ENCODE measurements around the gene DNM3. TPM values are rescaled to one million over a fixed set of nuclear protein-coding genes. Genes with fewer than 3 reads are reported as not detected.
A peak's percentile ranks its signal among the peaks of the same experiment; 100 is the strongest.

The DNM3 gene
- total RNA-seq, 1 donor from 2014 or later: 1.1 TPM

GRCh38 chr1:172398970-172399755 is 557.9 kb downstream of the DNM3 start:
- H3K4me3 ChIP-seq: no peak overlapping the region
- H2AFZ ChIP-seq (replicated peaks): peak overlapping the region; percentile 88
- peak; percentile 72 for TF ChIP-seq CTCF (IDR thresholded peaks at IDR 0.05)
- TF ChIP-seq EZH2phosphoT487 (IDR thresholded peaks at IDR 0.05): no peak
- no peaks in the 10 kb centered on the region for H3K9me3 ChIP-seq (ENCODE audit: low read depth)
- Mint-ChIP-seq H3K27ac (no peak overlapping the region), H3K4me3 (no peak overlapping the region), H3K36me3 (no peaks in the 10 kb centered on the region), H3K9me3 (no peaks in the 10 kb centered on the region), H3K4me1 (peaks cover 8% of the 10 kb centered on the region), H3K27me3 (ENCODE audit: insufficient read depth, low read depth) (no peaks in the 10 kb centered on the region)
- H3K4me1 ChIP-seq: peaks cover 3% of the 10 kb centered on the region
- H3K27ac ChIP-seq: no peak overlapping the region
- H3K27me3 ChIP-seq: no peaks in the 10 kb centered on the region
- no peaks in the 10 kb centered on the region for H4K20me1 ChIP-seq (ENCODE audit: low read depth)
- H3K9ac ChIP-seq: no peak overlapping the region
- no peaks in the 10 kb centered on the region for H3K36me3 ChIP-seq
- H3K79me2 ChIP-seq (ENCODE audit: low read depth): no peaks in the 10 kb centered on the region
- no peaks in the 10 kb centered on the region for H3F3A ChIP-seq (ENCODE audit: low read depth)
- DNase-seq (ENCODE audit: low spot score): peak; percentile 5
- H3K4me2 ChIP-seq: no peak overlapping the region

- no peak overlapping the region for H3K4me3 Mint-ChIP-seq
- Histone ChIP-seq H3K4me1 (no peaks in the 10 kb centered on the region), H3K4me2 (no peak overlapping the region), H3K36me3 (no peaks in the 10 kb centered on the region), H3K9ac (no peak overlapping the region), H4K20me1 (ENCODE audit: low read depth) (no peaks in the 10 kb centered on the region), H3K9me3 (ENCODE audit: low read depth) (no peaks in the 10 kb centered on the region), H3K79me2 (ENCODE audit: low read depth) (no peaks in the 10 kb centered on the region), H3K27ac (no peak overlapping the region), H3K4me3 (no peak overlapping the region), H2AFZ (replicated peaks) (peak overlapping the region; percentile 47), H3F3A (ENCODE audit: low read depth) (no peaks in the 10 kb centered on the region), H3K27me3 (no peaks in the 10 kb centered on the region)
- TF ChIP-seq EZH2phosphoT487 (IDR thresholded peaks at IDR 0.05): no peak
- no peak for TF ChIP-seq CTCF (IDR thresholded peaks at IDR 0.05)
- no peak for TF ChIP-seq EZH2 (IDR thresholded peaks at IDR 0.05)
- H3K36me3 Mint-ChIP-seq: no peaks in the 10 kb centered on the region
- no peak for DNase-seq (ENCODE audit: low spot score)
- H3K4me1 Mint-ChIP-seq: peaks cover 5% of the 10 kb centered on the region
- no peak overlapping the region for H3K27ac Mint-ChIP-seq
- no peaks in the 10 kb centered on the region for H3K27me3 Mint-ChIP-seq (ENCODE audit: insufficient read depth, low read depth)
- H3K9me3 Mint-ChIP-seq: no peaks in the 10 kb centered on the region
These were observed 558.7 kb downstream of the DNM3 start for GRCh38 chr1:172399756-172400721.

GRCh38 chr1:172400722-172401105 is 559.4 kb downstream of the DNM3 start:
- DNase-seq (ENCODE audit: low spot score): no peak
- H3K79me2 ChIP-seq (ENCODE audit: low read depth): no peaks in the 10 kb centered on the region
- no peaks in the 10 kb centered on the region for H3K9me3 Mint-ChIP-seq
- H3K4me2 ChIP-seq: no peak overlapping the region
- no peaks in the 10 kb centered on the region for H3K4me1 ChIP-seq
- TF ChIP-seq EZH2phosphoT487 (IDR thresholded peaks at IDR 0.05) (no peak), EZH2 (IDR thresholded peaks at IDR 0.05) (no peak), CTCF (IDR thresholded peaks at IDR 0.05) (no peak)
- H3K27ac Mint-ChIP-seq: no peak overlapping the region
- H3F3A ChIP-seq (ENCODE audit: low read depth): no peaks in the 10 kb centered on the region
- no peaks in the 10 kb centered on the region for H3K27me3 Mint-ChIP-seq (ENCODE audit: insufficient read depth, low read depth)
- H3K36me3 Mint-ChIP-seq: no peaks in the 10 kb centered on the region
- H3K9ac ChIP-seq: no peak overlapping the region
- no peak overlapping the region for H3K4me3 Mint-ChIP-seq
- H4K20me1 ChIP-seq (ENCODE audit: low read depth): no peaks in the 10 kb centered on the region
- no peaks in the 10 kb centered on the region for H3K9me3 ChIP-seq (ENCODE audit: low read depth)
- H3K36me3 ChIP-seq: no peaks in the 10 kb centered on the region
- no peak overlapping the region for H2AFZ ChIP-seq (replicated peaks)
- peaks cover 5% of the 10 kb centered on the region for H3K4me1 Mint-ChIP-seq
- H3K4me3 ChIP-seq: no peak overlapping the region
- no peak overlapping the region for H3K27ac ChIP-seq
- H3K27me3 ChIP-seq: no peaks in the 10 kb centered on the region

Measured in neural progenitor cell (in vitro differentiated cells).